Prostate gland (tissue), 2 donors: Measurements from ENCODE around the gene MPPED2. TPM values are rescaled to one million over a fixed set of nuclear protein-coding genes. Genes with fewer than 3 reads are reported as not detected.

Source experiments
- DNase-seq: peaks from one replicate; pipeline ENCODE4 v3.0.0-alpha.2; 2019; ENCODE audit warnings: low spot score
- H3K27ac ChIP-seq, 2 donors: fragments of 200-600 bp; sonication (generic); 2 replicates each; pipeline ENCODE4 v1.5.1; 2017 to 2019
- H3K27me3 ChIP-seq: fragments of 200-600 bp; sonication (generic); replicated peaks from 2 replicates; pipeline ENCODE4 v1.5.1; 2019; ENCODE audit not compliant: insufficient read depth
- H3K36me3 ChIP-seq, 2 donors: fragments of 200-600 bp; sonication (generic); 1 replicate in 1 of 2; 2 replicates in 1 of 2; pipeline versions ENCODE4 v1.5.1 to v1.8.1; 2017 to 2019
- H3K4me1 ChIP-seq: fragments of 200-600 bp; sonication (generic); replicated peaks from 2 replicates; pipeline ENCODE4 v1.5.1; 2019
- H3K4me3 ChIP-seq, 2 donors: fragments of 200-600 bp; sonication (generic); 2 replicates each; pipeline ENCODE4 v1.5.1; 2017 to 2019
- H3K9me3 ChIP-seq: fragments of 200-600 bp; sonication (generic); 2 replicates; pipeline ENCODE4 v1.5.1; 2017
- POLR2A ChIP-seq: fragments of 450-650 bp; IDR thresholded peaks from one replicate; pipeline ENCODE4 v1.6.1; 2016; ENCODE audit warnings: antibody characterized with exemption, mild to moderate bottlenecking
- POLR2AphosphoS5 ChIP-seq: sonication (generic); formaldehyde crosslinking; IDR thresholded peaks from one replicate; pipeline ENCODE4 v1.6.1; 2017; ENCODE audit warnings: antibody characterized with exemption
- WGBS: methylation state at CpG from one replicate; pipeline ENCODE4 v1.1.5; 2018; 5-methylcytosine and 5-hydroxymethylcytosine counted together
- intact Hi-C: fragments of 100-400 bp; cut with DNase I; formaldehyde crosslinking; loops from one replicate; pipeline ENCODE4 v1.14.2; 2022
- total RNA-seq, 2 donors: library from RNA; depleted of rRNA; stranded (reverse); fragments of >200 nt; gene quantifications; one replicate each; pipeline ENCODE4 v1.1.0, GENCODE V29; 2016
- TF ChIP-seq, protein P1 (sequence below), 4 experiments: fragments of 200-600 bp in 2 of 4; fragments of 450-650 bp in 2 of 4; sonication (generic) in 2 of 4; IDR thresholded peaks; 1 replicate in 3 of 4; 2 replicates in 1 of 4; pipeline ENCODE4 v1.5.1; 2016 to 2019; ENCODE audit warnings: antibody characterized with exemption in 4 of 4, mild to moderate bottlenecking in 2 of 4, moderate library complexity in 2 of 4

The MPPED2 gene
- total RNA-seq, 2 donors from 2014 or later: 28.4 to 34.9 TPM

- peak overlapping the region; percentile 43 to 52 for H3K27ac ChIP-seq
Measured at GRCh38 chr11:30550022-30550542, 36.1 kb downstream of the MPPED2 start.

GRCh38 chr11:30549565-30549964 lies 36.6 kb downstream of the MPPED2 start:
- TF ChIP-seq POLR2A (no peak), POLR2AphosphoS5 (no peak)
- TF ChIP-seq, protein P1, sequence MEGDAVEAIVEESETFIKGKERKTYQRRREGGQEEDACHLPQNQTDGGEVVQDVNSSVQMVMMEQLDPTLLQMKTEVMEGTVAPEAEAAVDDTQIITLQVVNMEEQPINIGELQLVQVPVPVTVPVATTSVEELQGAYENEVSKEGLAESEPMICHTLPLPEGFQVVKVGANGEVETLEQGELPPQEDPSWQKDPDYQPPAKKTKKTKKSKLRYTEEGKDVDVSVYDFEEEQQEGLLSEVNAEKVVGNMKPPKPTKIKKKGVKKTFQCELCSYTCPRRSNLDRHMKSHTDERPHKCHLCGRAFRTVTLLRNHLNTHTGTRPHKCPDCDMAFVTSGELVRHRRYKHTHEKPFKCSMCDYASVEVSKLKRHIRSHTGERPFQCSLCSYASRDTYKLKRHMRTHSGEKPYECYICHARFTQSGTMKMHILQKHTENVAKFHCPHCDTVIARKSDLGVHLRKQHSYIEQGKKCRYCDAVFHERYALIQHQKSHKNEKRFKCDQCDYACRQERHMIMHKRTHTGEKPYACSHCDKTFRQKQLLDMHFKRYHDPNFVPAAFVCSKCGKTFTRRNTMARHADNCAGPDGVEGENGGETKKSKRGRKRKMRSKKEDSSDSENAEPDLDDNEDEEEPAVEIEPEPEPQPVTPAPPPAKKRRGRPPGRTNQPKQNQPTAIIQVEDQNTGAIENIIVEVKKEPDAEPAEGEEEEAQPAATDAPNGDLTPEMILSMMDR (IDR thresholded peaks at IDR 0.05): no peak

More at GRCh38 chr11:30550022-30550542, 36.1 kb downstream of the MPPED2 start:
- WGBS: 40% methylated on average over 4 of the region's 4 CpGs
- Histone ChIP-seq H3K36me3 (no peaks in the 10 kb centered on the region), H3K4me1 (peaks cover 14% of the 10 kb centered on the region), H3K9me3 (no peaks in the 10 kb centered on the region), H3K27me3 (no peaks in the 10 kb centered on the region), H3K4me3 (no peak overlapping the region)
- intact Hi-C loops: no loop called here
- no peak for DNase-seq
- TF ChIP-seq POLR2AphosphoS5: no peak
- no peak for TF ChIP-seq POLR2A
- TF ChIP-seq, protein P1 (IDR thresholded peaks at IDR 0.05): no peak

GRCh38 chr11:30546334-30546733 lies 39.8 kb downstream of the MPPED2 start:
- no peak overlapping the region for H3K27ac ChIP-seq
- no peak for DNase-seq
- no peaks in the 10 kb centered on the region for H3K27me3 ChIP-seq
- H3K36me3 ChIP-seq: no peaks in the 10 kb centered on the region
- TF ChIP-seq, protein P1 (IDR thresholded peaks at IDR 0.05): no peak
- TF ChIP-seq POLR2AphosphoS5 (no peak), POLR2A (no peak)
- intact Hi-C loops: no loop called here
- H3K9me3 ChIP-seq: no peaks in the 10 kb centered on the region
- peaks cover 6% of the 10 kb centered on the region for H3K4me1 ChIP-seq
- H3K4me3 ChIP-seq: no peak overlapping the region
- 50% methylated on average over 1 of the region's 1 CpG for WGBS

More at GRCh38 chr11:30549565-30549964, 36.6 kb downstream of the MPPED2 start:
- no peaks in the 10 kb centered on the region for H3K9me3 ChIP-seq
- 39% methylated on average over 4 of the region's 4 CpGs for WGBS
- no peaks in the 10 kb centered on the region for H3K36me3 ChIP-seq
- no peak overlapping the region for H3K4me3 ChIP-seq
- H3K4me1 ChIP-seq: peaks cover 14% of the 10 kb centered on the region
- H3K27ac ChIP-seq: peak overlapping the region; percentile 43 to 52
- DNase-seq: no peak
- intact Hi-C loops: no loop called here
- no peaks in the 10 kb centered on the region for H3K27me3 ChIP-seq

DNA sequence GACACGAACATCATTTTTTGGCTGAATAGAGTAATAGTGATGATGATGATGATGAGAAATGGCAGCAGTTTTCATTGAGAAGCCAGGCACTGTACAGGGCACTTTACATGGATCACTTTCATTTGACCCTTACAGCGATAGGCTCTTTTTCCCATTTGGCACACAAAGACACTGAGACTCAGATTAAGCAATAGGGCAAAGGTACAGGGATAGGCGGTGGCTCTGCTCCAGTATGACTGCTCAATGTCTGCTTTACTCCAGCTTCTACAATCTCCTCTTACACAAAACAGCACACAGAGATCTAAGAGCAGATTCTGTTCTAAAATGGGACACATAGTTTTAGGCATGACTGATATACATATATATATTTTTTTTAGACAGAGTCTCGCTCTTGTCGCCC lies 40.6 kb downstream of the MPPED2 start:
- TF ChIP-seq, protein P1 (IDR thresholded peaks at IDR 0.05): no peak
- TF ChIP-seq POLR2AphosphoS5 (no peak), POLR2A (no peak)
- Histone ChIP-seq H3K4me1 (peaks cover 6% of the 10 kb centered on the region), H3K27me3 (no peaks in the 10 kb centered on the region), H3K36me3 (no peaks in the 10 kb centered on the region), H3K4me3 (no peak overlapping the region), H3K27ac (no peak overlapping the region), H3K9me3 (no peaks in the 10 kb centered on the region)
- 95% methylated on average over 5 of the region's 5 CpGs for whole genome bisulfite sequencing
- intact Hi-C loops: no loop called here
- no peak for DNase-seq

DNA sequence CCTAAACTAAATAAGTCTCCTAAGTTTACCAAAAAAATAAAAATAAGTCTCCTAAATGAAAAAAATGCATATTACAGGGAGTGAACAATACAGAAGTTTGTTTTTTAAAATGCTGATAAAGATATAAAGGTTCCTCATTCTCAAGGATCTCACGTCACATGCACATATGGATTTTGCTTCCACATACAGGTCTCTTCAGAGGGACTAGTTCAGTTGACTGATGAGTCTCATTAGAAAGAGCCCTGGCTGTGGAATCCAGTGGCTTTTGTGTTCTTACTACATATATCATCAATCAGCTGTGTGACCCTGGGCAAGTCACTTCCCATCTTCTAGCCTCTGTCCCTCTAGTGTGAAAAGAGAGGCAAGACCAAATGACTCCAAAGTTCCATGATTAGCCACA lies 43.1 kb downstream of the MPPED2 start:
- no peaks in the 10 kb centered on the region for H3K27me3 ChIP-seq
- no peaks in the 10 kb centered on the region for H3K9me3 ChIP-seq
- H3K27ac ChIP-seq: no peak overlapping the region
- no peaks in the 10 kb centered on the region for H3K36me3 ChIP-seq
- intact Hi-C loops: no loop called here
- DNase-seq: no peak
- no peak overlapping the region for H3K4me3 ChIP-seq
- WGBS: 97% methylated on average over 1 of the region's 1 CpG
- TF ChIP-seq, protein P1 (IDR thresholded peaks at IDR 0.05): no peak
- TF ChIP-seq POLR2AphosphoS5: no peak
- TF ChIP-seq POLR2A: no peak
- H3K4me1 ChIP-seq: no peaks in the 10 kb centered on the region
